ENCODE data around the gene CIP2A.
"Not testable (repeated sequence)": the region's sequence is repeated elsewhere in the genome, so short reads cannot be mapped to it uniquely, and the experiment has no call there.

The CIP2A gene

GRCh38 chr3:108589081-108589997, at the start of gene CIP2A, which contains the start of gene DZIP3:
TSS of gene CIP2A (minus strand) at chr3:108589438. CDS start at chr3:108589375, 63 bp downstream.
TSS of gene DZIP3 (plus strand) at chr3:108589722. CDS start at chr3:108605407, 15,685 bp downstream.
- peak; percentile 85 for DNase-seq

- no peak for DNase-seq
These were observed 40.7 kb upstream of the CIP2A start for GRCh38 chr3:108629974-108630373.

GRCh38 chr3:108623504-108623903, 34.3 kb upstream of the CIP2A start:
- no peak for DNase-seq

GRCh38 chr3:108620250-108620649, 31.0 kb upstream of the CIP2A start:
- DNase-seq, result no peak

- DNase-seq, result not testable (repeated sequence)
These were observed 26.9 kb upstream of the CIP2A start for GRCh38 chr3:108616090-108616489.

- no peak for DNase-seq
These were observed 21.4 kb upstream of the CIP2A start for GRCh38 chr3:108610651-108611050.

GRCh38 chr3:108608750-108609149, 19.5 kb upstream of the CIP2A start:
- DNase-seq, result no peak

- no peak for DNase-seq
These were observed 16.3 kb upstream of the CIP2A start for GRCh38 chr3:108605491-108605890.

GRCh38 chr3:108605028-108605427, 15.8 kb upstream of the CIP2A start:
- no peak for DNase-seq

GRCh38 chr3:108603691-108604090, 14.5 kb upstream of the CIP2A start:
- no peak for DNase-seq

- no peak for DNase-seq
These were observed 13.7 kb upstream of the CIP2A start for GRCh38 chr3:108602935-108603294.

GRCh38 chr3:108602249-108602934, 13.2 kb upstream of the CIP2A start:
- peak; percentile 23 for DNase-seq

- DNase-seq, result no peak
These were observed 10.6 kb upstream of the CIP2A start for GRCh38 chr3:108599677-108600409.

- no peak for DNase-seq
These were observed 9.1 kb upstream of the CIP2A start for GRCh38 chr3:108598375-108598774.

- DNase-seq, result no peak
These were observed 6.1 kb upstream of the CIP2A start for GRCh38 chr3:108595321-108595720.

GRCh38 chr3:108590460-108590859, 1.2 kb upstream of the CIP2A start:
- no peak for DNase-seq

- DNase-seq, result no peak
These were observed 723 bp upstream of the CIP2A start for GRCh38 chr3:108589998-108590323.

GRCh38 chr3:108588601-108589000, 637 bp downstream of the CIP2A start:
- no peak for DNase-seq

- no peak for DNase-seq
These were observed 11.2 kb downstream of the CIP2A start for GRCh38 chr3:108578064-108578463.

GRCh38 chr3:108569336-108569735, 19.9 kb downstream of the CIP2A start:
- no peak for DNase-seq

GRCh38 chr3:108566599-108566998, 22.6 kb downstream of the CIP2A start:
- DNase-seq, result no peak

- no peak for DNase-seq
These were observed 23.7 kb downstream of the CIP2A start for GRCh38 chr3:108565506-108565905.

- no peak for DNase-seq
These were observed 24.7 kb downstream of the CIP2A start for GRCh38 chr3:108564564-108564963.

GRCh38 chr3:108562565-108562964, 26.7 kb downstream of the CIP2A start:
- no peak for DNase-seq
